Keratinocyte (primary cell): ENCODE data around the gene KRTAP20-3. TPM values are rescaled to one million over a fixed set of nuclear protein-coding genes. Genes with fewer than 3 reads are reported as not detected.

ENCODE experiments used
- DNase-seq: peaks from one replicate; pipeline ENCODE4 v3.0.0-alpha.2; 2011; ENCODE audit warnings: low read depth, missing footprints, low spot score
- FAIRE-seq: peaks from 2 replicates; lab custom pipeline; 2011; peaks lifted over from hg19 to GRCh38; lab: Jason Lieb, UNC
- H2AFZ ChIP-seq: 2 replicates; pipeline ENCODE4 v1.6.0; 2012; ENCODE audit warnings: low read length, control low read depth, inconsistent platforms; ENCODE audit not compliant: control insufficient read depth
- H3K27ac ChIP-seq: 2 replicates; pipeline ENCODE4 v1.5.1; 2011; ENCODE audit warnings: low read length; ENCODE audit not compliant: control insufficient read depth, insufficient read depth
- H3K27me3 ChIP-seq: 3 replicates; pipeline ENCODE4 v1.6.0; 2011; ENCODE audit warnings: low read length; ENCODE audit not compliant: control insufficient read depth, insufficient read depth; ENCODE audit errors: extremely low read depth
- H3K36me3 ChIP-seq, 2 experiments: 2 replicates in 1 of 2; 3 replicates in 1 of 2; pipeline ENCODE4 v1.5.1; 2011; ENCODE audit warnings: low read length in 2 of 2, mild to moderate bottlenecking in 1 of 2; ENCODE audit not compliant: control insufficient read depth in 2 of 2, insufficient read depth in 2 of 2; ENCODE audit errors: extremely low read depth in 1 of 2
- H3K4me1 ChIP-seq: 3 replicates; pipeline ENCODE4 v1.5.1; 2011; ENCODE audit warnings: low read length; ENCODE audit not compliant: control insufficient read depth, insufficient read depth; ENCODE audit errors: extremely low read depth
- H3K4me2 ChIP-seq: 3 replicates; pipeline ENCODE4 v1.6.0; 2011; ENCODE audit warnings: low read depth, low read length; ENCODE audit not compliant: control insufficient read depth, insufficient read depth; ENCODE audit errors: extremely low read depth
- H3K4me3 ChIP-seq, 3 experiments: fragments of 200-600 bp in 1 of 3; sonication (generic) in 1 of 3; 2 replicates in 2 of 3; 3 replicates in 1 of 3; pipeline ENCODE4 v1.5.1; 2011 to 2016; ENCODE audit warnings: low read length in 3 of 3, mild to moderate bottlenecking in 3 of 3, control low read depth in 2 of 3, inconsistent platforms in 1 of 3, low read depth in 1 of 3, mixed read lengths in 1 of 3, mixed run types in 1 of 3, moderate library complexity in 1 of 3; ENCODE audit not compliant: control insufficient read depth in 2 of 3, insufficient read depth in 2 of 3; ENCODE audit errors: extremely low read depth in 1 of 3
- H3K79me2 ChIP-seq: 2 replicates; pipeline ENCODE4 v1.6.0; 2012; ENCODE audit warnings: low read length; ENCODE audit not compliant: control insufficient read depth, insufficient read depth
- H3K9ac ChIP-seq: 3 replicates; pipeline ENCODE4 v1.6.0; 2011; ENCODE audit warnings: low read length; ENCODE audit not compliant: control insufficient read depth, insufficient read depth; ENCODE audit errors: extremely low read depth
- H3K9me1 ChIP-seq: 3 replicates; pipeline ENCODE4 v1.6.0; 2011; ENCODE audit warnings: low read length; ENCODE audit not compliant: control insufficient read depth, insufficient read depth; ENCODE audit errors: extremely low read depth
- H3K9me3 ChIP-seq: 2 replicates; pipeline ENCODE4 v1.5.1; 2012; ENCODE audit warnings: low read depth, low read length; ENCODE audit not compliant: control insufficient read depth
- H4K20me1 ChIP-seq: 3 replicates; pipeline ENCODE4 v1.6.0; 2011; ENCODE audit warnings: low read length; ENCODE audit not compliant: control insufficient read depth, insufficient read depth; ENCODE audit errors: extremely low read depth
- EZH2 ChIP-seq: IDR thresholded peaks from one replicate; pipeline ENCODE4 v1.6.1; 2012; ENCODE audit warnings: inconsistent platforms, mild to moderate bottlenecking, low read length, moderate library complexity
- dilution Hi-C: fragments of 300-500 bp; cut with MboI; formaldehyde crosslinking; loops from one replicate; pipeline ENCODE4 v1.7.0; 2020; ENCODE audit warnings: low sequenced_read_pairs; ENCODE audit not compliant: extremely low pct_ligation_motif_present
- polyA plus RNA-seq, 5 experiments: library from polyadenylated mRNA; depleted of rRNA in 3 of 5; stranded (reverse) in 3 of 5; stranded (forward) in 1 of 5; unstranded in 1 of 5; fragments of >200 nt; gene quantifications; 1 replicate in 1 of 5; 2 replicates in 3 of 5; 3 replicates in 1 of 5; pipeline versions ENCODE4 v1.2.1 to v1.2.3, GENCODE V29; 2011 to 2012; ENCODE audit warnings: missing spikeins in 2 of 5, low read depth in 1 of 5, low replicate concordance in 1 of 5
- TF ChIP-seq, protein P1 (sequence below), 3 experiments: IDR thresholded peaks in 1 of 3; conservative IDR thresholded peaks in 1 of 3; optimal IDR thresholded peaks in 1 of 3; 2 replicates in 2 of 3; 3 replicates in 1 of 3; pipeline versions ENCODE3 to v1.5.1; 2011; ENCODE audit warnings: low read length in 3 of 3, mild to moderate bottlenecking in 3 of 3, moderate library complexity in 2 of 3, control low read depth in 1 of 3, inconsistent platforms in 1 of 3; ENCODE audit not compliant: insufficient read depth in 2 of 3; ENCODE audit errors: extremely low read depth in 1 of 3

KRTAP20-3 gene
- polyA plus RNA-seq, 1 donor (not counting 4 experiments of a cell fraction or from before 2014, with no cell fraction given), result not detected

DNA sequence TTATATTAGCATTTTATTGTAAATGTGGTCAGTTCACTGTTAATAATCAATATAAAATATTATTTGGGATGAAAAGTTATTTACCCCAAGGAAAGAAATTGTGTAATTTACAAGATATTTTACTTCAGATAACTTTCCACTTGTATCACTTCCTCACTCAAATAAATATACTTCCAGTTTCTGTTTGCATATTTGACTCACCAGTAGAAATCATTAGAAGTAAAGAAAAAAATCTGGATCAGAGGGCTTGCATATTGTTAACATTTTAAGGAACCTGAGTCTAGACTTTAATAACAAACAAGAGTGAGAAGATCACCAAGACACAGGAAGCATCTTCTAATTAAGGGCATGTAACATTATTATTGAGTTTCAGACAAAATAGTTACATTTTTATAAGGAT is 22.6 kb upstream of the KRTAP20-3 start:
- TF ChIP-seq, protein P1, sequence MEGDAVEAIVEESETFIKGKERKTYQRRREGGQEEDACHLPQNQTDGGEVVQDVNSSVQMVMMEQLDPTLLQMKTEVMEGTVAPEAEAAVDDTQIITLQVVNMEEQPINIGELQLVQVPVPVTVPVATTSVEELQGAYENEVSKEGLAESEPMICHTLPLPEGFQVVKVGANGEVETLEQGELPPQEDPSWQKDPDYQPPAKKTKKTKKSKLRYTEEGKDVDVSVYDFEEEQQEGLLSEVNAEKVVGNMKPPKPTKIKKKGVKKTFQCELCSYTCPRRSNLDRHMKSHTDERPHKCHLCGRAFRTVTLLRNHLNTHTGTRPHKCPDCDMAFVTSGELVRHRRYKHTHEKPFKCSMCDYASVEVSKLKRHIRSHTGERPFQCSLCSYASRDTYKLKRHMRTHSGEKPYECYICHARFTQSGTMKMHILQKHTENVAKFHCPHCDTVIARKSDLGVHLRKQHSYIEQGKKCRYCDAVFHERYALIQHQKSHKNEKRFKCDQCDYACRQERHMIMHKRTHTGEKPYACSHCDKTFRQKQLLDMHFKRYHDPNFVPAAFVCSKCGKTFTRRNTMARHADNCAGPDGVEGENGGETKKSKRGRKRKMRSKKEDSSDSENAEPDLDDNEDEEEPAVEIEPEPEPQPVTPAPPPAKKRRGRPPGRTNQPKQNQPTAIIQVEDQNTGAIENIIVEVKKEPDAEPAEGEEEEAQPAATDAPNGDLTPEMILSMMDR (optimal IDR thresholded peaks at IDR 0.05 in 1 of 3, IDR thresholded peaks at IDR 0.05 in 1 of 3, conservative IDR thresholded peaks at IDR 0.05 in 1 of 3; ENCODE audit: extremely low read depth in 1 of 3, insufficient read depth in 2 of 3, low read length in 3 of 3), result no peak
- no peak for TF ChIP-seq EZH2
- Histone ChIP-seq H3K27ac (no peak overlapping the region), H3K9me1 (no peaks in the 10 kb centered on the region)

DNA sequence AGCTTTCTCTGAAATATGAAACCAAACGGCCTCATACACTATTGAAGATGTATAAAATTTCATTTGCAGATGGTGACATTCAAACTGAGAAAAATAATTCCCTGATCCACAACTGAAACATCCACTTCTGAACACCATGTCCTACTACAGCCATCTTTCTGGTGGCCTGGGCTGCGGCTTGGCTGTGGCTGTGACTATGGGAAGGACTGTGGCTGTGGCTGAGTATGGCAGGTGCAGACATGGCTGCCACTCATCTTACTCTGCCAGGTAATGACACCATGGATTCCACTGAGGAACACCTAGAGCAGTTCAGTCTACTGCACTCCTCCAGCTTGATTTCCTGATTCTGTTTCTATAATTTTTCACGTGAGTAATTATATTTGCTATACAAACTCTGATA is 22.1 kb upstream of the KRTAP20-3 start, which contains the start of gene KRTAP20-4:
Gene KRTAP20-4, plus strand, starts transcription at position 106 of the 400 bp plus-strand sequence.
- H3K9me1 ChIP-seq, result no peaks in the 10 kb centered on the region
- no peaks in the 10 kb centered on the region for H4K20me1 ChIP-seq
- dilution Hi-C loops, result no loop called here
- FAIRE-seq (no peak), DNase-seq (no peak)
- H3K4me2 ChIP-seq, result no peak within 1 kb of the TSS
- H3K27me3 ChIP-seq, result no peaks in the 10 kb centered on the region
- H3K4me1 ChIP-seq, result no peaks in the 10 kb centered on the region
- no peaks in the 10 kb centered on the region for H3K36me3 ChIP-seq
- no peak within 1 kb of the TSS for H3K27ac ChIP-seq
- TF ChIP-seq EZH2, result no peak
- TF ChIP-seq, protein P1 (optimal IDR thresholded peaks at IDR 0.05 in 1 of 3, IDR thresholded peaks at IDR 0.05 in 1 of 3, conservative IDR thresholded peaks at IDR 0.05 in 1 of 3; ENCODE audit: extremely low read depth in 1 of 3, insufficient read depth in 2 of 3, low read length in 3 of 3), result no peak
- H2AFZ ChIP-seq, result no peak within 1 kb of the TSS
- no peak within 1 kb of the TSS for H3K4me3 ChIP-seq
- H3K9ac ChIP-seq, result no peak within 1 kb of the TSS
- no peaks in the 10 kb centered on the region for H3K9me3 ChIP-seq
- H3K79me2 ChIP-seq, result no peaks in the 10 kb centered on the region

More for the DNA sequence above, 22.6 kb upstream of the KRTAP20-3 start:
- no peaks in the 10 kb centered on the region for H4K20me1 ChIP-seq
- dilution Hi-C loops, result no loop called here
- H3K4me2 ChIP-seq, result no peak overlapping the region
- H3K79me2 ChIP-seq, result no peaks in the 10 kb centered on the region
- H2AFZ ChIP-seq, result no peak overlapping the region
- no peaks in the 10 kb centered on the region for H3K27me3 ChIP-seq
- H3K9me3 ChIP-seq, result no peaks in the 10 kb centered on the region
- H3K4me1 ChIP-seq, result no peaks in the 10 kb centered on the region
- FAIRE-seq (no peak), DNase-seq (no peak)
- no peaks in the 10 kb centered on the region for H3K36me3 ChIP-seq
- no peak overlapping the region for H3K9ac ChIP-seq
- no peak overlapping the region for H3K4me3 ChIP-seq
